Germinal center (tissue), 1 donor: ENCODE measurements around the gene PLEKHA7.
"Not testable (repeated sequence)": the region's sequence is repeated elsewhere in the genome, so short reads cannot be mapped to it uniquely, and the experiment has no call there.

Experiments used
- DNase-seq: peaks from one replicate; pipeline ENCODE4 v3.0.0; 2012; ENCODE audit warnings: mixed read lengths, low spot score

The PLEKHA7 gene

DNA sequence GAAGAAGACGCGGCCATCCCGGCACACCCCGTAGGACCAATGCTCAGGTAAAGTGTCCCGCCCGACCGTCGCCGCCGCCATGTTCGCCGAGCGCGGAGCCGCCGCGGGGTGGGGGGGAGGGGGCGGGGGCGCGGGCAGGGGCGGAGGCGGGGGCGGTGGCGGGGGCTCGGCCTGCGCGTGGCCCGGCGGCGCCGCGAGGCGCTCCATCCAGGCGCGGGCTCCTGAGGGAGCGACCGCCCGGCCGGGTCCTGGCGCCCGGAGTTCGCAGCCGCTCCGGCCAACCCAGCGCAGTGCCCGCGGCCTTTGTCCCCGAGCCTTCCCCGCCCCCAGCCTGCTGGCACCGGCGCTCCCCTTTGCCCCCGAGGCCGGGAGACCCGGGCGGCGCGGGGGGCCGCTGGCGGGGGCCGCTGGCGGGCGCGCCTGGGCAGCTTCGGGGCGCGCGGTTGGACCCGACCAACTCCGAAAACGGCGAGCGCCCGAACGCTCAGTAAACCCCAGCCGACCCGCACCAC, at the start of gene PLEKHA7:
Gene PLEKHA7 (minus strand): TSS at position 94 of the 512 bp plus-strand sequence. CDS start 13 bp downstream, at position 81.
- DNase-seq: peak; percentile 24

DNA sequence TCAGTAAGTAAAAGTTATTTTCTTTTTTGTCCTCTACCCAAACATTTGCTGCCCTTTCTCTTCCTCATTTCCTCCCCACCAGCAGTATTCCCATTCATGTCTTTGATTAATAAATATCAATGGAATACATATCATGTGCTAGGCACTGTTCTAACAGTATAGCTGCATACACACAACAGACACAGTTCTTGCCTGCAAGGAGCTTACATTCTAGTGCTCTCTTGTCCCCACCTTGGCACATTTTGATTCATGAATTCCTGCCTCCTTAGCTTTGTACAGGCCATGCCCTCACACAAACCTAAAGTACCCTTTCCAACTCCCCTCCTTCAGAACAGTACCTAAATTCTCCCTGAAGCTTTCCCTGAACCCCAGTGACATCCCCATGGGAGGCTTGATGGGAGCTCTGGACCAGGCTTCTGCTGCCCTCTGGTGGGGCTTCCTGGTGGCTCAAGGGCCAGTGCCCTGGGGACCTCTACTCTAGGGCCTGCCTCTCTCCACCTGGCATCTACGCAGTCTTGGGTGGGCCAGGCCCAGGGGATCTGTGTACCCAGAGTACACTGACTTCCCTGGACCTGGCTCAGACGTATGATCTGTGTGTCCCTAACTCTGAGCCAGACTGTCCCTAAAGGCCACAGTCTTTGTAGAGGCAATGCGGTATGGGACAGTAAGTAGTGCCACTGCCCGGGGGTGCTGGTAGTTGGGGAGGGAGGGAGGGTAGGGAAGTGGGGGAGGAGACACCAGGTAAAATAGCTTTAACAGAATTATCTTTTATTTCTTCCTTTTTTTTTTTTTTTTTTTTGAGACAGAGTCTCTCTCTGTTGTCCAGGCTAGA, 49.2 kb upstream of the PLEKHA7 start:
- DNase-seq: peak; percentile 11

DNA sequence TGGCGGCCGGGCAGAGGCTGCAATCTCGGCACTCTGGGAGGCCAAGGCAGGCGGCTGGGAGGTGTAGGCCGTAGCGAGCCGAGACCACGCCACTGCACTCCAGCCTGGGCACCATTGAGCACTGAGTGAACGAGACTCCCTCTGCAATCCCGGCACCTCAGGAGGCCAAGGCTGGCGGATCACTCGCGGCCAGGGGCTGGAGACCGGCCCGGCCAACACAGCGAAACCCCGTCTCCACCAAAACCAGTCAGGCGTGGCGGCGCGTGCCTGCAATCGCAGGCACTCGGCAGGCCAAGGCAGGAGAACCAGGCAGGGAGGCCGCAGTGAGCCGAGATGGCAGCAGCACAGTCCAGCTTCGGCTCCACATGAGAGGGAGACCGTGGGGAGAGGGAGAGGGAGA, 36.9 kb upstream of the PLEKHA7 start:
- not testable (repeated sequence) for DNase-seq

DNA sequence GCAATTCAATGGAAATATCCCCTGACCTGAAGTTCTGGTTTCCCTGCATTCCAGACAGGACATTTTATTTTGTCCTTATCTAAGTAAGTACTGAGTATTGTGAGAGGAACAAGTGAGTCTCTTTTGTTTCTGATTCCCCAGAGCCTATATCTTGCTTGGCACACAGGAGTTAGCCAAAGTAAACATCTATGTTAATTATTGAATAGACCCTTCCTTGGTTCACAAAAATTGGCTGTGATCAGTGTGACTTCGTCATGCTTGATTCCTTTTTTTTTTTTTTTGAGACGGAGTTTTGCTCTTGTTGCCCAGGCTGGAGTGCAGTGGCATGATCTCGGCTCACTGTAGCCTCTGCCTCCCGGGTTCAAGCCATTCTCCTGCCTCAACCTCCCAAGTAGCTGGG, 34.3 kb upstream of the PLEKHA7 start:
- not testable (repeated sequence) for DNase-seq

DNA sequence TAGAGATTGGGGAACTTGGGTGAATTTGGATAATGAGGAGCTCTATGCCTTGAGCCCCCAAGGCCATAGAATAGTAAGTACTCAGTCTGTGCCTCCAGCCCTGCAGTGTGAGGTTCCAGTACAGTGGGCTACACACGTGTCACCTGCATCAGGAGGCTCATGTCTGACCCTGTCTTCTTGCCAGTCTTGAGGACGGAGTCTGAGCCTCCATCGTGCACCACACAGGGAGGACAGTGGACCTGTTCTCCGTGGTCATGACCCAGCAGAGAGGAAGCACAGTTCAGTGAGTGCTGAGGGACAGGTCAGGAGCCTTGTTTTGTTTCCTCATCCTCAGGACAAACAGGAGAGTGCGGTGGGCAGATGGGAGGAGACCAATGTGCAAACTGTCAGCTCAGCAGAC, 32.5 kb upstream of the PLEKHA7 start:
- DNase-seq: no peak

- DNase-seq: no peak
Observed at GRCh38 chr11:17036666-17037658, 22.7 kb upstream of the PLEKHA7 start.

DNA sequence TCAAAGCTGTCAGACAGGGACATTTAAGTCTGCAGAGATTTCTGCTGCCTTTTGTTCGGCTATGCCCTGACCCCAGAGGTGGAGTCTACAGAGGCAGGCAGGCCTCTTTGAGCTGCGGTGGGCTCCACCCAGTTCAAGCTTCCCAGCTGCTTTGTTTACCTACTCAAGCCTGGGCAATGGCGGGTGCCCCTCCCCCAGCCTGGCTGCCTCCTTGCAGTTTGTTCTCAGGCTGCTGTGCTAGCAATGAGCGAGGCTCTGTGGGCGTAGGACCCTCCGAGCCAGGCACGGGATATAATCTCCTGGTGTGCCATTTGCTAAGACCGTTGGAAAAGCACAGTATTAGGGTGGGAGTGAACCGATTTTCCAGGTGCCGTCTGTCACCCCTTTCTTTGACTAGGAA, 19.8 kb upstream of the PLEKHA7 start:
- DNase-seq: not testable (repeated sequence)

GRCh38 chr11:17026487-17027082, 12.4 kb upstream of the PLEKHA7 start:
- no peak for DNase-seq

GRCh38 chr11:17024924-17025323, 10.7 kb upstream of the PLEKHA7 start:
- DNase-seq: no peak

- DNase-seq: no peak
Observed at GRCh38 chr11:17021511-17021910, 7.3 kb upstream of the PLEKHA7 start.

GRCh38 chr11:17020831-17021230, 6.6 kb upstream of the PLEKHA7 start:
- no peak for DNase-seq

DNA sequence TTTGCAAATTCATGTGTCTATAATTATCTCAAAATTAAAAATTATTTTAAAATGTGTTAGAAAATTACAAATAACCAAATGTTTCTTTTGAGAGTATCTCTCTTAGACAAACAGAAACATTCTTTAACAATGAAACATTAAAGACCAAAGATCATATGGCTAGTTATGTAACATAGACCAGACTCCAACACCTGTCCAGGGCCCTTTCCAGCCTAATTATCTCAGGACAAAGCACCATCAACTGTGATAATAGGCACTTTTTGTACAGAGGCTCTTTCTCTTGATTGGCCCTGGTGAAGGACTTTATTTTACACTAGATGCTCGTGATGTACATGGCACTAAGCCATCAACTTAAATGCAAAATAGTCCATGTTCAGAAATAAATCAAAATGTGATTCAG, 5.0 kb upstream of the PLEKHA7 start:
- no peak for DNase-seq

DNA sequence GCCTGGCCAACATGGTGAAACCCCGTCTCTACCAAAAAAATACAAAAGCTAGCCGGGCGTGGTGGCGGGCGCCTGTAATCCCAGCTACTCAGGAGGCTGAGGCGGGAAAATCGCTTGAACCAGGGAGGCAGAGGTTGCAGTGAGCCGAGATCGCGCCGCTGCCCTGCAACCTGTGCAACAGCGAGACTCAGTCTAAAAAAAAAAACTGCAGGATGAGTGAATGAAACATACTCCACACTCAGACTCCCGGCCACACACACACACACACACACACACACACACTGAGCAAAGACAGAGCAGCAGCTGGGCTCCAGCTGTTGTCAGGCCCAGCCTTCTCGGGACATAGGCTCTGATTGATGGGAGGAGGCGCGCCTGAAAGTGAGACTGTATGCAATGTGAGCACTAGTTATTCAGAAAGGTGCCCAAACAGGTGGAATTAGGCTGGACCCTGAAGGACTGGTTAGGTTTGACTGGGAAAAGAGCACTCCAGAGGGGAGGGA, 1.5 kb upstream of the PLEKHA7 start:
- DNase-seq: no peak

DNA sequence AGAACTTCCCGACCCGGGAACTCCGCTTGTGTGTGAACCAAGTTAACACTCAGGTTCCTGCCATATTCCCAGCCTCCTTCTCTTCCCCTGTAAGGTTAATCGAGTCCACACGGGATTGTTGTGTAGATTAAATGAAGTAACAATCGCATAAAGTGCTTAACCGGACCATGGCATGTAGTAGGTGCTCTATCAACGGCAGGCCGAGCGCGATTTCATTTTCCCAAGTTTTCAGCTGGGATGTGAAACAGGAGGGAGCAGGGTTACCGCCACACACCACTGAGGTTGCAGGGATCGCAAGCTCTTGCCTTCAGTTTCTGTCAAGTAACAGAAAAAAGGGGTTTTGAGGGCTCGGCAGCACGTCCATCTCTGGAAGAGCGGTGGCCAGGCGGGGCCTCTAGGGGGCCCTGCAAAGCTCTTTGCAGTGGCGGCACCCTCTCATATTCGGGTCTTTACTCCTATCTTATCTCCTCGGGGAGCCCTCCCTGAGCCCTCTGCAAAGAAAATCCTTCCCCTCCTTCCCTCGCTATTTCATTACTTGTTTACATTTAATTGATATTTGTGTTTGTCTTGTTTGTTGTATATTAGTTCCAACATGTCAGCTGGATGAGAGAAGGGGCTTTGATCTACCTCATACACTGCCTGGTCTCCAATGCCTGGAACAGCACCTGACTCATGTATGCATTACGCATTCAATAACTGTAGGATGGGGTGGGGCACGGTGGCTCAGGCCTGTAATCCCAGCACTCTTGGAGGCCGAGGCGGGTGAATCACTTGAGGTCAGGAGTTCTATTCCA, 816 bp upstream of the PLEKHA7 start:
- peak; percentile 72 for DNase-seq

DNA sequence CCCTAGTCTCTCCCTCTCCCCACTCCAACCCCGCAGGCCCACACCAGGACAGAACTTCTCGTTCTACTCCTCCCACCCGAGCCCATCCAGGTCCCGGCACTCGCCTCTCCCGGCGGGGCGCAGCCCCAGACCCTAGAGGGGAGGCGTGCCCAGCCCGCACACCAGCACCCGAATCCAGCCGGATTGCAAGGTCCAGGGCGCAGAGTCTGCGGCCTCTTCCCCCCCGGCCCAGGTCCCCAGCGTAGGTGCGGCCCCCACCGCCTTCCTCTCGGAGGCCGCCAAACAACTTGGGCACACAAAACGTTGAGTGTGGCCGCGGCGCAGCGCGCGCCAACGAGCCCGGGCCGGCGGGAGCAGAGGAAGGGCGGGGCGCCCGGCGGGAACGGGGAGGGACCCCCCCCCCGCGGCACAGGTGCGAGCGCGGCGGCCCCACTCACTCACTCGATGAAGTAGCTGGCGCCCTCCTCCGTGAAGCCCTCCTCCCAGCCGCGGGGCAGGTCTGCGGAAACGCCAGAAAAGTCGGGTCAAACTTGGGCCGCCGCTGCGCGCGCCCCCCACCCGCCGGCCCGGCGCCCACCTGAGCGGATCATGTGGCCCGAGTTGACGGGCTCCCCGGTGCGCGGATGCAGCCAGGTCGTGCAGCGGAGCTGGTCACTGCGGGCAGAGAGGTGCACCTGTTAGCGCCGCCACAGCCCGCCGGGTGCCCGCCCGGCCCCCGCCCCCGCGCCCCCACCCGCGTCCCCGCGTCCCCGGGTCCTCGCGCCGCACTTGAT, 480 bp downstream of the PLEKHA7 start:
- DNase-seq: peak; percentile 49

GRCh38 chr11:17012712-17013547, 1.3 kb downstream of the PLEKHA7 start:
- no peak for DNase-seq

DNA sequence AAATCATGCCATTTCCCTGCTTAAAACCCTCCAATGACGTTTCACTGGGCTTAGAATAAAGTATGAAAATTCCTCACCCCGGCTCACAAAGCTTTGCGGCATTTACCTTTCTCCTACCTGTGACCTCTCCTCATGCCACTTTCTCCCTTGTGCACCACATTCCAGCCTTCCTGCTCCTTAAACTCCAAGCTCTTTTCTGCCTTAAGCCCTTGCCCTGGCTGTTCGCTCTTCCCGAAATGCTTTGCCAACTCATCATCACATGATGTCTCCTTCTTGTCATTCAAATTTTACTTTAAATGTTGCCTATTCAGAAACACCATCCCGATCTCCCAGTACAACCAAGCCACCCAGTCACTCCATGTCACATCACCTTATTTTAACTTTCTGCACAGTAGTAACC, 2.0 kb downstream of the PLEKHA7 start:
- no peak for DNase-seq

DNA sequence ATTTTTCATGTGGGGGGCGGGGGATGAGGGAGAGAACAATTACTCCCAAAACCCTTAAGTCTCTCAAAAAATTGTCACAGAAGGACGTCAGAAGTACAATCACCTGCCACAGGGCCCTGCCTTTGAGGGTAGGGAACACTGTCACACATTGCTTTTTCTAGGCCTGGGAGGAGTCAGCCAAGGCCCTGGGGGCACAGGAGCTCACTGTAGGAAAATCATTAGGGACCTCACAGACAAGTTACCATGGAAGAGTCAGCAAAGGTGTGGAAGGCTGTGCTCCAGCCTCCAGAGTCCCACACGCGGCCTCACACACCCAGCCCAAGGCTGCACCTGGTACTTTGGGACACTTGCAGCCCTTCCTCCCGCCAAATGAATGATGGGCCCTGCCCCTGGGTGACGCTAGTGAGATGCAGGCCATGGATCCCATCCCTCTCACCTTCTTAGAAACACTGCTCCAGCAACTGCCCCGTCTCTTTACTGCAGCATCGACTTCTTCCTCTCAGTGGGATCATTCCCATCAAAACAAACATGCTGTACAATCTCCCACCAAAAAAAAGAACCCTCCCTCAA, 3.3 kb downstream of the PLEKHA7 start:
- DNase-seq: no peak

- no peak for DNase-seq
Observed at GRCh38 chr11:17008099-17008498, 6.1 kb downstream of the PLEKHA7 start.
